Omental fat pad (tissue), 4 donors: ENCODE data around the gene TRMT112. TPM values are rescaled to one million over a fixed set of nuclear protein-coding genes. Genes with fewer than 3 reads are reported as not detected.

Experiments
- ATAC-seq: fragments of 150-250 bp; one replicate; pipeline ENCODE4 v1.9.1; 2016; ENCODE audit warnings: mild to moderate bottlenecking, moderate library complexity; ENCODE audit not compliant: low FRiP score
- DNase-seq: peaks from one replicate; pipeline ENCODE4 v3.0.0-alpha.2; 2019; ENCODE audit warnings: low spot score
- CTCF ChIP-seq, 3 donors: fragments of 450-650 bp; IDR thresholded peaks; one replicate each; pipeline ENCODE4 v1.5.1; 2016 to 2017; ENCODE audit warnings: antibody characterized with exemption in 3 of 3, mild to moderate bottlenecking in 3 of 3, moderate library complexity in 2 of 3
- total RNA-seq, 4 donors: library from RNA; depleted of rRNA; stranded (reverse); fragments of >200 nt; gene quantifications; one replicate each; pipeline ENCODE4 v1.1.0, GENCODE V29; 2016

The TRMT112 gene
- total RNA-seq, 4 donors from 2014 or later: 180 to 263 (median 215) TPM

- ATAC-seq: no peak
- DNase-seq: no peak
- TF ChIP-seq CTCF (IDR thresholded peaks at IDR 0.05): no peak
These were observed 24.7 kb downstream of the TRMT112 start for GRCh38 chr11:64292460-64293254.

- no peak for DNase-seq
- TF ChIP-seq CTCF (IDR thresholded peaks at IDR 0.05): no peak
- no peak for ATAC-seq
These were observed 25.5 kb downstream of the TRMT112 start for GRCh38 chr11:64291752-64292459.

GRCh38 chr11:64291262-64291751 is 26.1 kb downstream of the TRMT112 start, which contains the start of gene KCNK4:
KCNK4 (plus strand) TSS chr11:64291302; CDS start chr11:64293019, 1,717 bp downstream.
- DNase-seq (no peak), ATAC-seq (no peak)
- no peak for TF ChIP-seq CTCF (IDR thresholded peaks at IDR 0.05)

- no peak for ATAC-seq
These were observed 26.8 kb downstream of the TRMT112 start for GRCh38 chr11:64290352-64291261.

GRCh38 chr11:64289002-64289564 is 28.3 kb downstream of the TRMT112 start:
- DNase-seq: no peak
- no peak for ATAC-seq
- no peak for TF ChIP-seq CTCF (IDR thresholded peaks at IDR 0.05)

More at GRCh38 chr11:64290352-64291261, 26.8 kb downstream of the TRMT112 start:
- no peak for DNase-seq
- TF ChIP-seq CTCF (IDR thresholded peaks at IDR 0.05): no peak

- DNase-seq: no peak
These were observed 29.0 kb downstream of the TRMT112 start for GRCh38 chr11:64288353-64288750.

More at GRCh38 chr11:64288353-64288750, 29.0 kb downstream of the TRMT112 start:
- no peak for TF ChIP-seq CTCF (IDR thresholded peaks at IDR 0.05)
- ATAC-seq: no peak
